ENCODE data around the gene CXCR6. TPM values are rescaled to one million over a fixed set of nuclear protein-coding genes. Genes with fewer than 3 reads are reported as not detected.

The CXCR6 gene
- total RNA-seq, 1 donor from 2014 or later, result not detected

- no peak for DNase-seq (ENCODE audit: low read depth)
- Histone ChIP-seq H3K4me3 (ENCODE audit: insufficient read depth, low read depth, low read length) (no peak overlapping the region), H3K4me1 (ENCODE audit: insufficient read depth, low read length) (peaks cover 22% of the 10 kb centered on the region), H3K4me2 (ENCODE audit: low read length) (no peak overlapping the region), H2AFZ (ENCODE audit: low read depth, low read length) (no peak overlapping the region), H4K20me1 (ENCODE audit: insufficient read depth, low read length) (no peaks in the 10 kb centered on the region), H3K27ac (ENCODE audit: low read depth, low read length) (no peak overlapping the region), H3K9me3 (ENCODE audit: insufficient read depth, low read depth, low read length) (no peaks in the 10 kb centered on the region), H3K36me3 (ENCODE audit: insufficient read depth, low read length) (no peaks in the 10 kb centered on the region), H3K9ac (ENCODE audit: low read length) (no peak overlapping the region), H3K27me3 (ENCODE audit: insufficient read depth, low read length) (no peaks in the 10 kb centered on the region), H3K79me2 (ENCODE audit: insufficient read depth, low read length) (no peaks in the 10 kb centered on the region)
- peaks cover 30% of the 10 kb centered on the region for H3K4me1 Mint-ChIP-seq (ENCODE audit: low read depth, unreplicated experiment)
- H3K9me3 Mint-ChIP-seq (ENCODE audit: unreplicated experiment), result peaks cover 9% of the 10 kb centered on the region
- H3K36me3 Mint-ChIP-seq (ENCODE audit: low read depth, unreplicated experiment), result peaks cover 8% of the 10 kb centered on the region
- H3K27ac Mint-ChIP-seq (ENCODE audit: unreplicated experiment), result no peak overlapping the region
- H3K27me3 Mint-ChIP-seq (ENCODE audit: low read depth, unreplicated experiment), result peaks cover 10% of the 10 kb centered on the region
- TF ChIP-seq CTCF (IDR thresholded peaks at IDR 0.05; ENCODE audit: insufficient read depth, low read depth, low read length) (no peak), EZH2 (IDR thresholded peaks at IDR 0.05; ENCODE audit: insufficient read depth, low read length) (no peak)
- no peak for FAIRE-seq
- no peak overlapping the region for H3K4me3 Mint-ChIP-seq (ENCODE audit: unreplicated experiment)
These were observed 31.6 kb upstream of the CXCR6 start for GRCh38 chr3:45911511-45912226.

- Mint-ChIP-seq H3K27ac (ENCODE audit: unreplicated experiment) (no peak overlapping the region), H3K4me3 (ENCODE audit: unreplicated experiment) (no peak overlapping the region), H3K4me1 (ENCODE audit: low read depth, unreplicated experiment) (peaks cover 30% of the 10 kb centered on the region), H3K27me3 (ENCODE audit: low read depth, unreplicated experiment) (peaks cover 10% of the 10 kb centered on the region), H3K9me3 (ENCODE audit: unreplicated experiment) (peaks cover 8% of the 10 kb centered on the region), H3K36me3 (ENCODE audit: low read depth, unreplicated experiment) (peaks cover 5% of the 10 kb centered on the region)
- no peak for FAIRE-seq
- no peak overlapping the region for H3K4me2 ChIP-seq (ENCODE audit: low read length)
- H3K36me3 ChIP-seq (ENCODE audit: insufficient read depth, low read length), result no peaks in the 10 kb centered on the region
- H3K9me3 ChIP-seq (ENCODE audit: insufficient read depth, low read depth, low read length), result no peaks in the 10 kb centered on the region
- TF ChIP-seq CTCF (IDR thresholded peaks at IDR 0.05; ENCODE audit: insufficient read depth, low read depth, low read length) (no peak), EZH2 (IDR thresholded peaks at IDR 0.05; ENCODE audit: insufficient read depth, low read length) (no peak)
- H3K79me2 ChIP-seq (ENCODE audit: insufficient read depth, low read length), result no peaks in the 10 kb centered on the region
- H3K4me1 ChIP-seq (ENCODE audit: insufficient read depth, low read length), result peaks cover 16% of the 10 kb centered on the region
- no peak for DNase-seq (ENCODE audit: low read depth)
- no peak overlapping the region for H2AFZ ChIP-seq (ENCODE audit: low read depth, low read length)
- no peak overlapping the region for H3K9ac ChIP-seq (ENCODE audit: low read length)
- no peak overlapping the region for H3K27ac ChIP-seq (ENCODE audit: low read depth, low read length)
- no peaks in the 10 kb centered on the region for H4K20me1 ChIP-seq (ENCODE audit: insufficient read depth, low read length)
- H3K27me3 ChIP-seq (ENCODE audit: insufficient read depth, low read length), result no peaks in the 10 kb centered on the region
- no peak overlapping the region for H3K4me3 ChIP-seq (ENCODE audit: insufficient read depth, low read depth, low read length)
These were observed 30.8 kb upstream of the CXCR6 start for GRCh38 chr3:45912435-45912834.

GRCh38 chr3:45914362-45915058, 28.8 kb upstream of the CXCR6 start:
- Histone ChIP-seq H3K27ac (ENCODE audit: low read depth, low read length) (no peak overlapping the region), H4K20me1 (ENCODE audit: insufficient read depth, low read length) (no peaks in the 10 kb centered on the region), H3K79me2 (ENCODE audit: insufficient read depth, low read length) (no peaks in the 10 kb centered on the region), H3K4me3 (ENCODE audit: insufficient read depth, low read depth, low read length) (no peak overlapping the region), H3K27me3 (ENCODE audit: insufficient read depth, low read length) (no peaks in the 10 kb centered on the region), H3K9ac (ENCODE audit: low read length) (no peak overlapping the region), H3K4me2 (ENCODE audit: low read length) (no peak overlapping the region), H3K36me3 (ENCODE audit: insufficient read depth, low read length) (no peaks in the 10 kb centered on the region), H3K4me1 (ENCODE audit: insufficient read depth, low read length) (peaks cover 13% of the 10 kb centered on the region), H3K9me3 (ENCODE audit: insufficient read depth, low read depth, low read length) (no peaks in the 10 kb centered on the region), H2AFZ (ENCODE audit: low read depth, low read length) (no peak overlapping the region)
- DNase-seq (ENCODE audit: low read depth) (no peak), FAIRE-seq (no peak)
- Mint-ChIP-seq H3K4me1 (ENCODE audit: low read depth, unreplicated experiment) (peaks cover 22% of the 10 kb centered on the region), H3K27me3 (ENCODE audit: low read depth, unreplicated experiment) (peaks cover 10% of the 10 kb centered on the region), H3K36me3 (ENCODE audit: low read depth, unreplicated experiment) (peaks cover 10% of the 10 kb centered on the region), H3K4me3 (ENCODE audit: unreplicated experiment) (no peak overlapping the region), H3K27ac (ENCODE audit: unreplicated experiment) (no peak overlapping the region), H3K9me3 (ENCODE audit: unreplicated experiment) (peaks cover 5% of the 10 kb centered on the region)
- TF ChIP-seq CTCF (IDR thresholded peaks at IDR 0.05; ENCODE audit: insufficient read depth, low read depth, low read length) (no peak), EZH2 (IDR thresholded peaks at IDR 0.05; ENCODE audit: insufficient read depth, low read length) (no peak)
